Effector CD8-positive, alpha-beta T cell (primary cell): ENCODE results near the gene WFDC12.

Experiments used
- DNase-seq: peaks from one replicate; lab custom pipeline; 2025; lab: John Stamatoyannopoulos, UW

Gene WFDC12

GRCh38 chr20:45115386-45115774 lies 8.9 kb downstream of the WFDC12 start:
- no peak for DNase-seq

GRCh38 chr20:45114465-45115385 lies 9.5 kb downstream of the WFDC12 start, which contains the start of gene WFDC5:
Gene WFDC5, minus strand, starts transcription at chr20:45115174. Its CDS starts 91 bp downstream, at chr20:45115083.
- DNase-seq = no peak

DNA sequence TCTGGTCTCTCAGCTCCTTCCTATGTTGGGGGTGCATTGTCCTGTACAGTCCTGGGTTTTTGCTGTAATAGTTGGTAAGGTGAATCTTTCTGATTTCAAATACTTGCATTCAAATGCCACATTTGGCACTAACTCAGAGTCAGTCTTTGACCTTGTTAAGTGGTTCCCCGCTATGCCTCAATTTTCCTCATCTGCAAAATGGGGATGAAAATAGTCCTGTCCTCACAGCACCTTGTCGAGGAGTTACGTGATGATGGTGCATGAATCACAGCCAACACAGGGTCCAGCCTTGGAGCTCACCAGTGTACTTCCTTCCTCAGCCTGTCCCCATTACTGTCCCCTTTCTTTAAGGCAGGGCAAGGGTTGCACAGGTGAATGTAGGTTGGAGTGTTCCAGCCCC lies 10.4 kb downstream of the WFDC12 start:
- no peak for DNase-seq

DNA sequence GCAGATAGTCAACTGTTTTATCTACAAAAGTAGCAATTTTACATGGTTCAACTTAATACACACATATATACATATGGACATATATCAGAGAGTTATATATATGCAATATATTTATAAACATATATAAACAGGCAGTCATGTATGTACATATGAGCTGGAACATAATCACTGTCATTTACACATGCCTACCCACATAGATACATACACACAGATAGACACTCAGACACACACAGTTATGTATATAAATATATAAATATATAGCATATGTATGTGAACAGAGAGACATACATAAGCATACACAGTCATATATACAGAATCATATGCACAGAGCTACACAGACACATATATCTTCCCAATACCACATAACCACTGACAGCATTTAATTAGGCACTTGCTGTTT lies 11.5 kb downstream of the WFDC12 start:
- DNase-seq = no peak

DNA sequence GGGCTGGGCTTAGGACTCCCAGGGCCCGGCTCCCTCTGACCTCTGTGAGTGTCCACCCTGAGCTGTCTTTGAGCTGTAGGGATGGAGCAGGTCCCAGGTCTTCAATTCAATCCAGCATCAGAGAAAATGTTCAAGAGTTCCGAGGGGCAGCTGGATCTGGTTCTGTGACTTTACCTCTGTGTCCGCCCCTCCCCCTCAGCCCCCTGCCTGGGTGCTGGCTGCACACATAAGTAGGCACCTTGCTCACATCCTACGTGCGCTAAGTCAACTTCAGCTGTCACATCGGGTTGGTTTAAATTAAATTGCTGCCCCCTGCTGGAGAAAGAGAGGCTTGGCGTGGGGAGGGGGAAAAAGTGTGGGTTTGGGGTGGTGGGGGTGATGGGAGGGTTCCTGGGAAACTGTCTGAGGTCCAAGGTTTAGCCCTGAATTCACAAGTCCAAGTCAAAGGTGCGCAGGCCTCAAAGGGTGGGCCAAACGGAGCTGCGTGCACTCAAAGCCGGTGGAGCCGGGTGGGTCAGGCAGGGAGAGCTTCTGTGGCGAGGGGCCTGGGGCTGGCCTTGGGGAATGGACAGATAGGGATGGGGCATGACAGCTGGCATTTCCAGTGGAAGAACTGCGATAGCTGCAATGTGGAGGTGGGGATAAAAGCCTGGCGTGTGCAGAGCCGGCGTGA lies 12.3 kb downstream of the WFDC12 start:
- DNase-seq = no peak

GRCh38 chr20:45111285-45111684 lies 13.0 kb downstream of the WFDC12 start:
- no peak for DNase-seq

DNA sequence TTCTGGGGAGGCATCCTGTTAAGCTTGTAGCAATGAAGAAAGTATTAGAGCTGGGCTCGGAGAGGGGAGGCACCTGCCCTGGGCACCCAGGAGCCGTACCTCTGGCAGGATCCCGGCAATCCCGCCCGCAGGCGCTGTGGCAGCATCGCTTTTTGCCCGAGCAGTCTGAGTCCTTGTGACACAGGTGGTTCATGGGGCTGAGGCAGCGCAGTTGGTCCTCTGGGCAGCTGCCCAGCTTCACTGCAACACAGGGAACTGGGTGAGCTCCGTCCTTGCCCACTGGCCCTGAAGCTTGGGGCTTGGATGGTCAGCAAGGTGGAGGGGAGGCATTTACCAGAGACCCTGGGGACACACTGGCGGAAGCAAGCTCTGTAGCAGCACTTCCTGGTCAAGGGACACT lies 14.0 kb downstream of the WFDC12 start:
- no peak for DNase-seq

- no peak for DNase-seq
Measured at GRCh38 chr20:45109634-45110033, 14.6 kb downstream of the WFDC12 start.

GRCh38 chr20:45105317-45105716 lies 18.9 kb downstream of the WFDC12 start:
- DNase-seq = no peak

DNA sequence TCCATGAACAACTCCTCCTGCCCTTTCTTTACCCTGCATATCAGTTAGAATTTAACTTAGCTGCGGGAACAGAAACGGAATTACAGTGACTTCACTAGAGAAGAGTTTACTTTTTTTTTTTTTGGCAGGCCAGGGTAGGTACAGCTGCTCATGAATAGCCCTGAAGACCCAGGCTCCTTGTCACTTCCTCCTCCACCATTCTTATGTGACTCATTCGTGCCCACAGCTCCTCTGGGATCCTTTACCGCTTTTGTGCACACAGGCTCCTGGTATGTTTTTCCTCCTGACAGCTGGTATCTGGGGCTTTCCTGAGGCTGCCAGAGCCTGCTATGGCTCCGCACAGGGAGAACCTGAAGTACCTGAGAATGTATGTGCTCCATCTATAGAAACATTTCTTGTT lies 19.5 kb downstream of the WFDC12 start:
- DNase-seq = no peak

DNA sequence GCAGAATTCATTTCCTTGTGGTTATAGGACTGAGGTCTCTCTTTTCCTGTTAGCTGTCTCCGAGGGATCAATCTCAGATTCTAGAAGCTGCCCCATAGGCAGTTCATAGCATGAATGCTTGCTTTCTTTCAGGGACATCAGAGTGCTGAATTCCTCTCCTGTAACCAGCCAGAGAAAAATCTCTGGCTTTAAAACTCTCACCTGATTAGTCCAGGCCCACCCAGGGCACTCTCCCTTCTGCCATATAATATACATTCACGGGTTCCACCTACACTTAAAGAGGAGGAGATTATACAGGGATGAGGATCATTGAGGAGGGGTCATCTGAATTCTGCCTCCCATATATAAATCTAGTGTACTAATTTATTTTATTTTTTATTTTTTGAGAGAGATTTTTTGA lies 21.2 kb downstream of the WFDC12 start:
- no peak for DNase-seq

DNA sequence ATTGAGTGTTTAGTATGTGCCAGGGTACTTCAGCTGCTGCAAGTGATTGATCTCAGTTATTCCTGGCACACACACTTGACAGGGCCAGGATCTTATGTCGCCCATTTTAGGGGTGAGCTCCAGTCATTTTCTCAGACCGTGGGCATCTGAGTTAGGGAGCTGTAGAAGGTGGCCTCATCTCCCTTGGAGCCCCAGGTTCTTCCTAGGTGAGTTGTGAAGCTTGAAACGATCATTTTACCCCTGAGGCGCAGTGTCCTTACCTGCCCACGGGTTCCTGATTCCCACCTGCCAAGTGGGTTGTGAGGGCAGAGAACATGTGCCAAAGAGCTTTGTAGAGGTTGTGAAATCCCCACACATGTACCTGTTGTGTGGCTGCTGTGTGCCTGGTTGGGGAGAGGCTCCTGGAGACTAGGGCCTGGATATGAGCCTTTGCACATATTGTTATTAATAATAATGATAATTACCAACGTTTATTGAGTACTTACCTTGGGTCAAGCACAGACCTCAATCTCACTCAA lies 22.9 kb downstream of the WFDC12 start:
- DNase-seq = no peak

- no peak for DNase-seq
Measured at GRCh38 chr20:45100563-45101245, 23.6 kb downstream of the WFDC12 start, which contains the start of gene KCNS1. Gene KCNS1, minus strand, starts transcription at chr20:45101127. Its CDS starts 1,891 bp downstream, at chr20:45099236.

DNA sequence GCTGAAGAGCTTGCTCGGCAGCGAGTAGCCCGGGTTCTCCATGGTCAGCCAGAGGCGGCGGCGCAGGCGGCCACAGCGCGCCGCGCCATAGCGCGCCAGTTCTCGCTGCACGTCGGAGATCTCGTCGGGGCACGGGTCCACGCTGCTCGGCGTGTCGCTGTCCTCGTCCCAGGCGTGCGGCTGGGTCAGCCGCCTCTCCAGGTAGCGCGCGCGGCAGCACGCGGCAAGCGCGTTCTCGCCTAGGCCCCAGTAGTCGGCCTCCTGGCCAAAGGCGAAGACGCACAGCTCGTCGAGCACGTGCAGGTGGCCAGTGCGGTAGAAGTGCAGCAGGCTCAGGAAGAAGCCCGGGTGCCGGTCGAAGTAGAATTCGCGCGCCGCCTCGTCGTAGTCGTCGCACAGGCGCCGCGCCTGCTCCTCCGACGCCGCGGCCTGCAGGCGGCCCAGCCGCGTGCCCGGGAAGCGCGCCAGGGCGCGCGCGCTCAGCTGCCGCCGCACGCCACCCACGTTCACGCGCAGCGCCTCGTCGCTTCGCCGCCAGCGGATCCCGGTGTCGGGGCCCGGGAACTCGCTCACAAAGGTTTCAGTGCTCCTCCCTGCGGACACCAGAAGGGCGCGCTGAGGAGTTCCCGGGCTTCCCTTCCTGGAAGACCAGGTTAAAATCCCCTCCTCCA lies 26.0 kb downstream of the WFDC12 start:
- no peak for DNase-seq

- DNase-seq = no peak
Measured at GRCh38 chr20:45097485-45098102, 26.7 kb downstream of the WFDC12 start.

- DNase-seq = no peak
Measured at GRCh38 chr20:45096781-45097180, 27.5 kb downstream of the WFDC12 start.

- peak; percentile 8 for DNase-seq
Measured at GRCh38 chr20:45095805-45096238, 28.4 kb downstream of the WFDC12 start.

GRCh38 chr20:45094864-45095574 lies 29.2 kb downstream of the WFDC12 start:
- no peak for DNase-seq

GRCh38 chr20:45094201-45094600 lies 30.1 kb downstream of the WFDC12 start:
- no peak for DNase-seq

DNA sequence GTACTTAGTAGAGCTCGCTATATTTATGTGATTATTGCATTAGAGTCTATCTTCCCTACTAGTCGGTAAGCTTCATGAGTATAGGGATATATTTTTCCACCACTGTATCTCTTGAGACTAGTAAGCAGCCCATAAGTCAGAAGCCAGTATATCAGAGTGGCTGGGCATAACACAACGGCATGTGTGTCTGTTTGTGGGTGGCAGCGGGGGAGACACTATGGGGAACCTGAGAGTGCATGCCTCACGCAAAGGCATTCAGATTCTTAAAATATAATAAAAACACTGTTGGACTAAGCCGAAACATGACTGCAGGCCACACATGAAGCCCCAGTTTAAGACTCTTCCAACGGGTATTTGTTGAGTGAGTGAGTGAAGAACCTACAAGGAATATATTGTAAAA lies 31.4 kb downstream of the WFDC12 start:
- DNase-seq = no peak
